CD4-positive, alpha-beta memory T cell (primary cell): Measurements from ENCODE around the gene SHANK3. TPM values are rescaled to one million over a fixed set of nuclear protein-coding genes. Genes with fewer than 3 reads are reported as not detected.

ENCODE experiments used
- CTCF ChIA-PET: fragments of 350-600 bp; sonication (Branson Sonifier 250); formaldehyde crosslinking; loops from one replicate; lab custom pipeline; 2021; ENCODE audit warnings: inconsistent platforms; ENCODE audit not compliant: partially characterized antibody; lab: Charles Lee
- POLR2A ChIA-PET: fragments of 350-600 bp; sonication (Branson Sonifier 250); formaldehyde crosslinking; loops from one replicate; lab custom pipeline; 2021; ENCODE audit not compliant: partially characterized antibody; lab: Charles Lee
- DNase-seq, 5 donors: peaks; one replicate each; pipeline versions ENCODE4 v3.0.0 to v3.0.0-alpha.2; 2020 to 2022; ENCODE audit warnings: mixed read lengths in 1 of 5
- H3K27ac ChIP-seq: one replicate; pipeline ENCODE4 v1.7.0; 2013; ENCODE audit warnings: low read depth, low read length
- H3K27me3 ChIP-seq: 2 replicates; pipeline ENCODE4 v1.7.0; 2013; ENCODE audit warnings: mild to moderate bottlenecking, low read length, moderate library complexity; ENCODE audit not compliant: insufficient read depth
- H3K36me3 ChIP-seq: 2 replicates; pipeline ENCODE4 v1.7.0; 2013; ENCODE audit warnings: mild to moderate bottlenecking, low read length, moderate library complexity; ENCODE audit not compliant: insufficient read depth
- H3K4me1 ChIP-seq: 2 replicates; pipeline ENCODE4 v1.7.0; 2013; ENCODE audit warnings: mild to moderate bottlenecking, low read length, moderate library complexity; ENCODE audit not compliant: insufficient read depth
- H3K4me3 ChIP-seq, 2 donors: one replicate each; pipeline ENCODE4 v1.7.0; 2013; ENCODE audit warnings: low read length in 2 of 2, mild to moderate bottlenecking in 1 of 2
- H3K9me3 ChIP-seq, 2 donors: one replicate each; pipeline ENCODE4 v1.7.0; 2013; ENCODE audit warnings: low read length in 2 of 2, control low read depth in 1 of 2; ENCODE audit not compliant: control insufficient read depth in 1 of 2
- H3K27ac Mint-ChIP-seq, 7 donors: one replicate each; pipeline ENCODE4 v1.8.0; 2020 to 2021; ENCODE audit warnings: mixed read lengths in 7 of 7, mild to moderate bottlenecking in 6 of 7, inconsistent platforms in 3 of 7, moderate library complexity in 3 of 7
- H3K27me3 Mint-ChIP-seq, 2 donors: one replicate each; pipeline ENCODE4 v1.8.0; 2020 to 2021; ENCODE audit warnings: mixed read lengths in 2 of 2
- H3K36me3 Mint-ChIP-seq, 2 donors: one replicate each; pipeline ENCODE4 v1.8.0; 2020 to 2021; ENCODE audit warnings: mixed read lengths in 2 of 2, inconsistent platforms in 1 of 2, mild to moderate bottlenecking in 1 of 2
- H3K4me1 Mint-ChIP-seq, 4 donors: one replicate each; pipeline ENCODE4 v1.8.0; 2020 to 2021; ENCODE audit warnings: mixed read lengths in 4 of 4, mild to moderate bottlenecking in 1 of 4
- H3K4me3 Mint-ChIP-seq, 8 donors: one replicate each; pipeline ENCODE4 v1.8.0; 2020 to 2021; ENCODE audit warnings: mixed read lengths in 8 of 8, mild to moderate bottlenecking in 7 of 8, moderate library complexity in 6 of 8, inconsistent platforms in 3 of 8
- H3K9me3 Mint-ChIP-seq, 8 donors: one replicate each; pipeline ENCODE4 v1.8.0; 2020 to 2021; ENCODE audit warnings: mixed read lengths in 8 of 8, mild to moderate bottlenecking in 5 of 8, inconsistent platforms in 3 of 8, moderate library complexity in 1 of 8
- intact Hi-C: fragments of 100-400 bp; cut with micrococcal nuclease; formaldehyde crosslinking; loops from one replicate; pipeline ENCODE4 v1.15.1; 2023
- polyA plus RNA-seq, 2 donors: library from polyadenylated mRNA; unstranded; fragments of 300-500 nt; fragmentation: Illumina TruSeq; gene quantifications; one replicate each; pipeline ENCODE4 v1.2.3, GENCODE V29; 2021
- total RNA-seq, 2 experiments: library from RNA; stranded (reverse); gene quantifications; one replicate each; pipeline ENCODE4 v1.2.3, GENCODE V29; 2021

Gene SHANK3
- total and polyA plus RNA-seq, 4 experiments from 2014 or later = not detected

GRCh38 chr22:50705219-50705691 is 32.6 kb downstream of the SHANK3 start:
- Mint-ChIP-seq H3K36me3 (no peaks in the 10 kb centered on the region), H3K27ac (no peak overlapping the region), H3K4me3 (no peak overlapping the region), H3K4me1 (peaks cover 9 to 23% (median 11%) of the 10 kb centered on the region in 4 donors), H3K9me3 (no peaks in the 10 kb centered on the region), H3K27me3 (peaks cover 2 to 3% of the 10 kb centered on the region in 2 donors)
- CTCF ChIA-PET = no interaction called here
- intact Hi-C loops = no loop called here
- Histone ChIP-seq H3K4me1 (peaks cover 11% of the 10 kb centered on the region), H3K27me3 (no peaks in the 10 kb centered on the region), H3K9me3 (no peaks in the 10 kb centered on the region), H3K4me3 (no peak overlapping the region), H3K27ac (no peak overlapping the region), H3K36me3 (no peaks in the 10 kb centered on the region)
- POLR2A ChIA-PET = no interaction called here
- no peak for DNase-seq

- Histone ChIP-seq H3K27me3 (no peaks in the 10 kb centered on the region), H3K4me3 (no peak overlapping the region), H3K9me3 (no peaks in the 10 kb centered on the region), H3K4me1 (peaks cover 11% of the 10 kb centered on the region), H3K27ac (no peak overlapping the region), H3K36me3 (no peaks in the 10 kb centered on the region)
- CTCF ChIA-PET = no interaction called here
- POLR2A ChIA-PET = no interaction called here
- no peak overlapping the region for H3K4me3 Mint-ChIP-seq
- peaks cover 3 to 4% of the 10 kb centered on the region in 2 donors for H3K27me3 Mint-ChIP-seq
- intact Hi-C loops = no loop called here
- H3K27ac Mint-ChIP-seq = no peak overlapping the region
- DNase-seq = no peak
- no peaks in the 10 kb centered on the region for H3K36me3 Mint-ChIP-seq
- H3K9me3 Mint-ChIP-seq = no peaks in the 10 kb centered on the region
- H3K4me1 Mint-ChIP-seq = peaks cover 9 to 23% (median 11%) of the 10 kb centered on the region in 4 donors
These were observed 33.3 kb downstream of the SHANK3 start for GRCh38 chr22:50705851-50706351.

- H3K36me3 ChIP-seq = no peaks in the 10 kb centered on the region
- intact Hi-C loops = no loop called here
- H3K27ac ChIP-seq = no peak overlapping the region
- H3K9me3 ChIP-seq = no peaks in the 10 kb centered on the region
- no peak for DNase-seq
- H3K4me3 Mint-ChIP-seq = no peak overlapping the region
- no peak overlapping the region for H3K27ac Mint-ChIP-seq
- H3K36me3 Mint-ChIP-seq = no peaks in the 10 kb centered on the region
- H3K9me3 Mint-ChIP-seq = no peaks in the 10 kb centered on the region
- H3K4me1 Mint-ChIP-seq = peaks cover 9 to 18% (median 11%) of the 10 kb centered on the region in 4 donors
- POLR2A ChIA-PET = no interaction called here
- peaks cover 3 to 4% of the 10 kb centered on the region in 2 donors for H3K27me3 Mint-ChIP-seq
- peaks cover 11% of the 10 kb centered on the region for H3K4me1 ChIP-seq
- no peak overlapping the region for H3K4me3 ChIP-seq
- no peaks in the 10 kb centered on the region for H3K27me3 ChIP-seq
- CTCF ChIA-PET = no interaction called here
These were observed 34.0 kb downstream of the SHANK3 start for GRCh38 chr22:50706481-50707125.

- H3K27me3 ChIP-seq = no peaks in the 10 kb centered on the region
- no peak overlapping the region for H3K27ac Mint-ChIP-seq
- ChIA-PET POLR2A (no interaction called here), CTCF (no interaction called here)
- H3K9me3 ChIP-seq = no peaks in the 10 kb centered on the region
- no peaks in the 10 kb centered on the region for H3K36me3 ChIP-seq
- no peak overlapping the region for H3K27ac ChIP-seq
- no peak overlapping the region for H3K4me3 Mint-ChIP-seq
- H3K4me3 ChIP-seq = no peak overlapping the region
- no peaks in the 10 kb centered on the region for H3K36me3 Mint-ChIP-seq
- DNase-seq = no peak
- no peaks in the 10 kb centered on the region for H3K4me1 Mint-ChIP-seq
- intact Hi-C loops = no loop called here
- no peaks in the 10 kb centered on the region for H3K4me1 ChIP-seq
- H3K9me3 Mint-ChIP-seq = no peaks in the 10 kb centered on the region
- peaks cover 3 to 4% of the 10 kb centered on the region in 2 donors for H3K27me3 Mint-ChIP-seq
These were observed 35.9 kb downstream of the SHANK3 start for GRCh38 chr22:50708474-50708873.

GRCh38 chr22:50708996-50709395 is 36.4 kb downstream of the SHANK3 start:
- POLR2A ChIA-PET = no interaction called here
- H3K9me3 ChIP-seq = no peaks in the 10 kb centered on the region
- H3K36me3 ChIP-seq = no peaks in the 10 kb centered on the region
- no peak for DNase-seq
- no peaks in the 10 kb centered on the region for H3K36me3 Mint-ChIP-seq
- H3K27ac Mint-ChIP-seq = peak overlapping the region in 1 of 7 donors; percentile 19
- no peaks in the 10 kb centered on the region for H3K4me1 Mint-ChIP-seq
- intact Hi-C loops = no loop called here
- no peaks in the 10 kb centered on the region for H3K27me3 ChIP-seq
- no peak overlapping the region for H3K4me3 Mint-ChIP-seq
- no peak overlapping the region for H3K27ac ChIP-seq
- CTCF ChIA-PET = no interaction called here
- peaks cover 3 to 4% of the 10 kb centered on the region in 2 donors for H3K27me3 Mint-ChIP-seq
- H3K4me1 ChIP-seq = no peaks in the 10 kb centered on the region
- no peaks in the 10 kb centered on the region for H3K9me3 Mint-ChIP-seq
- H3K4me3 ChIP-seq = no peak overlapping the region

- Mint-ChIP-seq H3K4me1 (no peaks in the 10 kb centered on the region), H3K27ac (no peak overlapping the region), H3K27me3 (peaks cover 3 to 4% of the 10 kb centered on the region in 2 donors), H3K9me3 (no peaks in the 10 kb centered on the region), H3K4me3 (no peak overlapping the region), H3K36me3 (no peaks in the 10 kb centered on the region)
- CTCF ChIA-PET = no interaction called here
- POLR2A ChIA-PET = no interaction called here
- no peaks in the 10 kb centered on the region for H3K36me3 ChIP-seq
- H3K27me3 ChIP-seq = no peaks in the 10 kb centered on the region
- H3K4me3 ChIP-seq = no peak overlapping the region
- no peak for DNase-seq
- H3K4me1 ChIP-seq = no peaks in the 10 kb centered on the region
- no peak overlapping the region for H3K27ac ChIP-seq
- intact Hi-C loops = no loop called here
- no peaks in the 10 kb centered on the region for H3K9me3 ChIP-seq
These were observed 37.6 kb downstream of the SHANK3 start for GRCh38 chr22:50710221-50710620.

- Histone ChIP-seq H3K4me3 (no peak overlapping the region), H3K4me1 (no peaks in the 10 kb centered on the region), H3K27me3 (no peaks in the 10 kb centered on the region), H3K27ac (no peak overlapping the region), H3K9me3 (no peaks in the 10 kb centered on the region), H3K36me3 (no peaks in the 10 kb centered on the region)
- DNase-seq = no peak
- ChIA-PET CTCF (no interaction called here), POLR2A (no interaction called here)
- intact Hi-C loops = no loop called here
- Mint-ChIP-seq H3K4me1 (no peaks in the 10 kb centered on the region), H3K27me3 (peaks cover 3 to 4% of the 10 kb centered on the region in 2 donors), H3K9me3 (no peaks in the 10 kb centered on the region), H3K36me3 (no peaks in the 10 kb centered on the region), H3K27ac (no peak overlapping the region), H3K4me3 (no peak overlapping the region)
These were observed 38.3 kb downstream of the SHANK3 start for GRCh38 chr22:50710886-50711285.
